Fibroblast of the conjunctiva (primary cell): ENCODE results near the gene OOSP3.
A peak's percentile ranks its signal among the peaks of the same experiment; 100 is the strongest.
"Not testable (repeated sequence)": the region's sequence is repeated elsewhere in the genome, so short reads cannot be mapped to it uniquely, and the experiment has no call there.

Source experiments
- DNase-seq: peaks from one replicate; pipeline ENCODE4 v3.0.0-alpha.2; 2010; ENCODE audit warnings: low read depth

The OOSP3 gene

DNA sequence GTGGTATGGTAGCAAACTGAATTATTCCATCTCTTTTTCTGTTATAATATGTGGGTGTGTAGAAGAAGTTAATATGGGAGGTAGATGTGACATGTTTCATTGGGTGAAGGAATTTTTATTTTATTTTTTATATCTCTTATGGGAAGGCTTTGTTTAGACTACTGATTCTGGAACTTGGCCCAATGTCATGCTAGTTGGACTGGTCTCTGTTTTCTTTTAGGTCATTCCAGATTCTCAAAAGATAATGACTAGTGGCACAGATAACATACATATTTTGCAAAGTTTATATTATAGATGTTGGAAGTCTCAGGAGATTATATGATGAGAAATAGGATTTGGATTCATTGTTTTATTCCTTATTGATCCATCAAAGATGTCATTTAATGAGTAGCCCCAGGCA is 1.3 kb upstream of the OOSP3 start:
- no peak for DNase-seq

DNA sequence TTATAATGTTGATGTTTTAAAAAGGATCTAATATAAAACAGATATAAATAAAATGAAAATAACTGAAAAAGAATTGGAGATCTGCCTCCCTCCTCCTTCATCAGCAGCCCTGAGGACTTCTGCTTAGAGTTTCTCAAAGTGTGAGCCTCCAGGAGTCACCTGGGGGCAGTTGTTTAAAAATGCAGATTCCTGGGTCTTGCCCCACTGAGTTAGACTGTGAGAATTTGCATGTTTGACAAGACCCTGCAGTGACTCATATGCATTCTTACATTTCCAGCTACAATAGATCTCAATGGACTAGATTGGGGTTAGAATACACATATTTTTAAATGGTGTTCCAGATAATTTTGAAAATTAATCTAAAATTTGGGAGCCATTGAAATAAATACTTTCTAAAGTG is 798 bp upstream of the OOSP3 start:
- no peak for DNase-seq

DNA sequence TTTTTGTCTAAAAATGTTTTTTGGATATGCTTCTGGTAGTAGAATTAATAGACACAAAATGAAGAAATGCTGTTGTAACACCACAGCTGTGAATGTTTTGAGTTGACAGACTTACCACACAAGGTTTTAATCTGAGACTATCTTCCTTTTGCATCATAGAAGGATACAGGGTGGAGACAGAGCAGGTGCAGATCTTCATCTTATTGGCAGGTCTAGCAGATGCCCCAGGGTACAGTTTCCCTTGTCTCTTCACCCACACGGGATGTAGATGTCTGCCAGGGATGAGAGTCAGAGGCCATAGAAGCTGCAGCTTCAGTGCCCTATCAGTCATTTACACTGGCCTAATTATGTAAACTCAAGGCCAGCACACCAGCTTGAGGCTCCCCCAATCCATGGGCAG is 985 bp downstream of the OOSP3 start:
- no peak for DNase-seq

DNA sequence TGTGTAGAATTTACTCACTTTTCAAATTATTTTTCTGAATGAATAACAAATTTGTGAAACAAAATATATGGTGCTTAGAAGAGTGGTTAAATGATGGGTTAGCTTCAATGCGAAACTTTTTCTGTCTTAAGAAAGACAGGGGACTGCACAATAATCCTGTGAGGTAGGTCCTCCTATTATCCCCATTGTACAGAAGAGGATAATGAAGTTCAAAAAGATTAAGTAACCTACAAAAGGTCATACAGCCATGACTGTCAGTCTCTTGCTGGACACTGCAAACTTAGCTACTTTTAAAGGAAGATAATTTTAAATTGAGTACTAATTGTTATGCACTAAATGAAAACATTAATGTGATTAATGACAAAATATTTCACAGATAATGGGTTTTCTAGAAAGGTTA is 5.0 kb downstream of the OOSP3 start:
- no peak for DNase-seq

DNA sequence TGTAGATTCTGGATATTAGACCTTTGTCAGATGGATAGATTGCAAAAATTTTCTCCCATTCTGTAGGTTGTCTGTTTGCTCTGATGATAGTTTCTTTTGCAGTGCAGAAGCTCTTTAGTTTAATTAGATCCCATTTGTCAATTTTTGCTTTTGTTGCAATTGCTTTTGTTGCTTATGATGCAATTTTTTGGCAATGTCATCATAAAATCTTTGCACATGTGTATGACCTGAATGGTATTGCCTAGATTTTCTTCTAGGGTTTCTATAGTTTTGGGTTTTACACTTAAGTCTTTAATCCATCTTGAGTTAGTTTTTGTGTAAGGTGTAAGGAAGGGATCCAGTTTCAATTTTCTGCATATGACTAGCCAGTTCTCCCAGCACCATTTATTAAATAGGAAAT is 8.6 kb downstream of the OOSP3 start:
- DNase-seq: not testable (repeated sequence)

- no peak for DNase-seq
Measured at GRCh38 chr11:59891781-59892181, 13.2 kb downstream of the OOSP3 start.

GRCh38 chr11:59894616-59895015 is 16.0 kb downstream of the OOSP3 start:
- no peak for DNase-seq

GRCh38 chr11:59898046-59898445 is 19.5 kb downstream of the OOSP3 start:
- DNase-seq: no peak

DNA sequence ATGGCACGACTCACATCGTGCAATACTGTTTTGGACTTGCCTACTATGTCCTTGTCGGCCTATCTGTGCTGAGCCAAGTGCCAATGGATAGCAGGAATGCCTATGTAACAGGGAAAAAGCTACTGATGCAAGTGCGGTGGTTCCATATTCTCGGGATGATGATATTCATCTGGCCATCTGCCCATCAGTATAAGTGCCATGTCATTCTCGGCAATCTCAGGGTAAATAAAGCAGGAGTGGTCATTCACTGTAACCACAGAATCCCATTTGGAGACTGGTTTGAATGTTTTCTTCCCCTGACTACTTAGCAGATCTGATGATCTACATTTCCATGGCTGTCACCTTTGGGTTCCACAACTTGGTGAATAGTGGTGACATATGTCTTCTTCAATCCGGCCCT is 20.1 kb downstream of the OOSP3 start:
- DNase-seq: no peak

DNA sequence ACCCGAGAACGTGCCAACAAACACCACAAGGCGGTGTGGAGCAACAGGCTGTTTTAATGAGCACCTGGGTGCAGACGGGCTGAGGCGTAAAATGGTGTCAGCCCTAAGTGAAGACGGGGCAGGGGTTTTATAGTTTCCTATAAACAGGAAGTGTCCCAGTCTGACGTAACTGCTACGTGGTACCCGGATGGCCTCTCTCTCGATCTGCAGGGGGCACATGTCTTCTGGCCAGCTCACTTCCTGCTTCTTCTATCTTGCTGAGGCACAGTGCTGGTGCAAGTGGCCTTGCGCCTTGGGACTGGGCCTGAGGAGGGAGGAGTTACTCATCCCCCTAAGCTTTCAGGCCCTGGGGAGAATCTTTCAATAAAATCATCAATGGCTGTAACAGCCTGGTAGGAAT is 20.9 kb downstream of the OOSP3 start:
- no peak for DNase-seq

GRCh38 chr11:59900366-59901126 is 22.0 kb downstream of the OOSP3 start:
- DNase-seq: no peak

DNA sequence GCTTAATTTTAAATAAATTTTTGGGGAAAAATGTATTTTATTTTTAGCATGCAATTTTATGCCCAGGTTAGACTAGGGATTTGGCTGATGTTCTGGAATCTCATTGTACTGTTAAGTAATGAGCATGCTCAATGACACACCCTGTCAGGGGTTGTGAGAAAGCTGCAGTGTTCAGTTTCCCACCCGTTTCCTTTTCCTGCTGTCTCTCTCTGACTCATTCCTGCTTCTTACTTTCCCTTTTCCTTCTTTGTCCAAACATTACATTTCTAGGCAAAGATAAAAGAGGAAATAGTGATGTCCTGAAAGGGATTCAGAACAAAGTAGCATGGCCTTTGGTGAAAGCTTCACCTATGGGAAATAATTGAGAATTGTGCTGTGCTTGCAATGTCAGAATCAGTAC is 22.7 kb downstream of the OOSP3 start:
- no peak for DNase-seq

GRCh38 chr11:59903569-59903968 is 25.0 kb downstream of the OOSP3 start:
- DNase-seq: not testable (repeated sequence)

- DNase-seq: peak; percentile 10
Measured at GRCh38 chr11:59918480-59918879, 39.9 kb downstream of the OOSP3 start.

DNA sequence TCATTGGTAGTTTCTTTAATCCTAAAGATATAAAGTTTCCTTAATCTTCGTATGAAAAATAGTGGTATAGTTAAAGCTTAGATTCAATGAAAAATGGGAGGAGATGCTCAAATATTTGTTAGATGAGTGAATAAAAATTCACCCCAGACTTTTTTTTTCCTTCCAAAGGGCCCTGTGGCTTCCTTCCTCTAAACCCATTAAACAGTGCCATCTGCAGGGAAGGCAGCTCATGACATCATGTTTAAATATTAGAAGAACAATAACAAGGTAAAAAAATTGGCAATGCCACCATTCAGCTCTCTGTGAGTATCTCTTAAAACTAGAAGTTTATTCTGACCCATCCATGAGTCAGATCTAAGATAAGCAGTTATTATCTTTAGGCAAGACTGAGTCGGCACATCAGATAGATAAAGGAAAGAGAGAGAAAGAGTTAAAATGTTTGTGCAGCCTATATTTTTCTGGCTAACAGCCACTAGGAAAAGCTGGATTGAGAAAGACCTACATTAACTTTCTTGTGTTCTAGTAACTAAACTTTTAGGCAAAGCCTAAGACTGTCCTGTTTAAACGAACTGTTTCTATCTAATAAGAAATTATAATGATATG is 40.5 kb downstream of the OOSP3 start:
- peak; percentile 13 for DNase-seq

DNA sequence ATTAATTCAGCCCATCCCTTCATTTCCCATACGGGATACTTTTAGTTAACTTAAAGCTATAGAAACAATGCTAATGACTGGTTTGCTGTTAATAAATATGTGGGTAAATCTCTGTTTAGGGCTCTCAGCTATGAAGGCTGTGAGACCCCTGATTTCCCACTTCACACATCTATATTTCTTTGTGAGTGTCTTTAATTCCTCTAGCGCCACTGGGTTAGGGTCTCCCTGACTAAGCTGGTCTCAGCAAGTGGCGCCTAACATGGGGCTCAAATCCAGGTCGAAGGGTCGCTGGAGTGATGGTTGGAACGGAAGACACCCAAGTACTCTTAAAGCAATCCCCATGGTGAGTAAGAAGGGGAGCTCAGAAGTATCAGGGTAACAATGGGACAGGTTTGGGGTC is 45.2 kb downstream of the OOSP3 start:
- no peak for DNase-seq

GRCh38 chr11:59931688-59932087 is 53.1 kb downstream of the OOSP3 start:
- no peak for DNase-seq

- DNase-seq: no peak
Measured at GRCh38 chr11:59938132-59938531, 59.5 kb downstream of the OOSP3 start, which contains the start of gene OOSP1. TSS of gene OOSP1 (plus strand) at chr11:59938432. CDS start at chr11:59938455, 23 bp downstream.

- DNase-seq: no peak
Measured at GRCh38 chr11:59938718-59939117, 60.1 kb downstream of the OOSP3 start.

DNA sequence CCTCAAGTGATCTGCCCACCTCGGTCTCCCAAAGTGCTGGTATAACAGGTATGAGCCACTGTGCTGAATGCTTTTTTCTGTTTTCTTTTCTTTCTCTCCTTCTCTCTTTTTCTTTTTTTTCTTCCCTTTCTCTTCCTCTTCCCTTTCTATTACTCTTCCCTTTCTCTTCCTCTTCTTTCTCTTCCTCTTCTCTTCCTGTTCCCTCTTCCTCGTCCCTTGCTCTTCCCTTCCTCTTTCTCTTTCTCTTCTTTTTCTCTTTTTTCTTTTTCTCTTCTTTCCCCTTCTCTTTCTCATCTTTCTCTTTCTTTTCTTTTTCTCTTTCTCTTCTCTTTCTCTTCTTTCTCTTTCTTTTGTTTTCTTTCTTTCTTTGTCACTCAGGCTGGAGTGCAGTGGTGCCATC is 60.9 kb downstream of the OOSP3 start:
- DNase-seq: no peak

GRCh38 chr11:59941091-59941490 is 62.5 kb downstream of the OOSP3 start:
- DNase-seq: no peak

- DNase-seq: no peak
Measured at GRCh38 chr11:59943997-59944714, 65.6 kb downstream of the OOSP3 start.

DNA sequence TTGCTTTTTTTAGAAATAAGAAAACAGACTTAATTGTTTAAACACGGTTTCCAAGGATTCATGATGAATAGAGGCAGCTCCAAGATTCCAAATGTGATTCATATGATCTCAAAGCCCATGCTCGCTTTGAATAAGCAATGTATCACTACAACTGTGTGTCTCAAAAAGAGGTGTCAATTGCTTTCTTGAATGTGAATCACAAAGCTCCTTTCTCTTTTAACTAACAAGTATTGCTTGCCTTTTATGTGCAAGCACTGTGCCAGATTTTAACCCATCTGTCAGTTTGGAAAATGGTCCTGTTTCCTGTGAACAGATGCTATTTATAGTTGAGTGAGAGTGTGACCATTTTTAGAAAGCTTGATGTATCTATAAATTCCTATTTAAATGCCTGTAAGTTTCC is 66.1 kb downstream of the OOSP3 start:
- DNase-seq: no peak
